ENCODE measurements around the gene NPSR1.
"Not testable (repeated sequence)": the region's sequence is repeated elsewhere in the genome, so short reads cannot be mapped to it uniquely, and the experiment has no call there.

DNA sequence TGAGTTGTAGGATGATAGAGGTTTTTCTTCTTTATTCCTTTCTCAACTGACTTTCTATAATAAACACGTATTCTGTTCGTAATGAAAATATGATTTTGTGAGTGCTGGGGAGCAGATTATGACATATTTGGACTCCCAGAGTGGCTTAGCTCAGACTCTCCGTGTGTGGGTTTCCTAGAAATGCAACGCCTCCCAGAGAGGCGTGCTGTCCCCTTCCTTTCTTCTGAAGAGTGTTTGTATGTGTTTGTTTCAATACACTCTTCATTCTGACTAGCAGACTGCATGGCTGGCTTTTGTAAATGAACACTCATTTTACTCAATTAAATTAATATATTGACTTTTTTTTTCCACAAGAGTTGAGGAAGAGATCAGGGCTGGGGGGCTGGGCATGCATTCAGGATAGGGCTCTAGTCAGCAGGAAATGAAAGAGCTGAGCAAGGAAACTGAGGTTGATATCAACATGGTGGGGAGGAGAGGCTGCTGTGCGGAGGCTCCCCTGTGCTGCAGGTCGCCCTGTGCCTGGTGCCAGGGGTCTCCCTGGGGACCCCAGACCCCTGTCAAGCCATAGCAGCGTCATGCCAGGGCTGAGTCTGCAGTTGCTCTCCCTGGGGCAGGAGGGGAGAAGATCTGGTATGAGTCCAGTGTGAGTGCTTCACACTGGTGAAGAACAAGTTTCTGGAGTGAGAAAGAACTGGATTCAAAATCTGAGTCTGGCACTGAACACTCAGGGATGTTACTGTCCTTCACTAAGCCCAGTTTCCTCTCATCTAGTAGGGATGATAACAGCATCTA lies 221.1 kb downstream of the NPSR1 start:
- TF ChIP-seq, protein P1, sequence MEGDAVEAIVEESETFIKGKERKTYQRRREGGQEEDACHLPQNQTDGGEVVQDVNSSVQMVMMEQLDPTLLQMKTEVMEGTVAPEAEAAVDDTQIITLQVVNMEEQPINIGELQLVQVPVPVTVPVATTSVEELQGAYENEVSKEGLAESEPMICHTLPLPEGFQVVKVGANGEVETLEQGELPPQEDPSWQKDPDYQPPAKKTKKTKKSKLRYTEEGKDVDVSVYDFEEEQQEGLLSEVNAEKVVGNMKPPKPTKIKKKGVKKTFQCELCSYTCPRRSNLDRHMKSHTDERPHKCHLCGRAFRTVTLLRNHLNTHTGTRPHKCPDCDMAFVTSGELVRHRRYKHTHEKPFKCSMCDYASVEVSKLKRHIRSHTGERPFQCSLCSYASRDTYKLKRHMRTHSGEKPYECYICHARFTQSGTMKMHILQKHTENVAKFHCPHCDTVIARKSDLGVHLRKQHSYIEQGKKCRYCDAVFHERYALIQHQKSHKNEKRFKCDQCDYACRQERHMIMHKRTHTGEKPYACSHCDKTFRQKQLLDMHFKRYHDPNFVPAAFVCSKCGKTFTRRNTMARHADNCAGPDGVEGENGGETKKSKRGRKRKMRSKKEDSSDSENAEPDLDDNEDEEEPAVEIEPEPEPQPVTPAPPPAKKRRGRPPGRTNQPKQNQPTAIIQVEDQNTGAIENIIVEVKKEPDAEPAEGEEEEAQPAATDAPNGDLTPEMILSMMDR (IDR thresholded peaks at IDR 0.05), result not testable (repeated sequence)
- TF ChIP-seq POLR2A (IDR thresholded peaks at IDR 0.05), result not testable (repeated sequence)

All from body of pancreas (tissue), 4 donors.